Loucy (cell line): ENCODE measurements around the gene NOTO.
A peak's percentile ranks its signal among the peaks of the same experiment; 100 is the strongest.

Experiments used
- H2AFZ ChIP-seq: fragments of 200-600 bp; sonication (generic); 2 replicates; pipeline ENCODE4 v1.6.0; 2016; ENCODE audit warnings: antibody characterized with exemption, mild to moderate bottlenecking, low read length, moderate library complexity
- H3F3A ChIP-seq: fragments of 200-600 bp; 2 replicates; pipeline ENCODE4 v1.6.0; 2016; ENCODE audit warnings: antibody characterized with exemption, low read depth, mild to moderate bottlenecking
- H3K27me3 ChIP-seq: fragments of 200-600 bp; sonication (generic); 2 replicates; pipeline ENCODE4 v1.6.1; 2014; ENCODE audit warnings: low read length, mild to moderate bottlenecking; ENCODE audit not compliant: insufficient read depth, poor library complexity, severe bottlenecking
- H3K36me3 ChIP-seq: fragments of 200-600 bp; sonication (generic); 2 replicates; pipeline ENCODE4 v1.6.1; 2016; ENCODE audit warnings: low read length; ENCODE audit not compliant: insufficient read depth
- H3K4me1 ChIP-seq: fragments of 200-600 bp; sonication (generic); 2 replicates; pipeline ENCODE4 v1.5.1; 2014; ENCODE audit warnings: low read length, mild to moderate bottlenecking; ENCODE audit not compliant: insufficient read depth, poor library complexity, severe bottlenecking
- H3K4me2 ChIP-seq: fragments of 200-600 bp; sonication (generic); 2 replicates; pipeline ENCODE4 v1.6.0; 2014; ENCODE audit warnings: antibody characterized with exemption, low read length, low read depth, mild to moderate bottlenecking; ENCODE audit not compliant: poor library complexity, severe bottlenecking
- H3K4me3 ChIP-seq: fragments of 200-600 bp; sonication (generic); 2 replicates; pipeline ENCODE4 v1.5.1; 2014; ENCODE audit warnings: low read length, mild to moderate bottlenecking, mixed read lengths; ENCODE audit not compliant: poor library complexity, severe bottlenecking
- H3K79me2 ChIP-seq: fragments of 200-600 bp; sonication (generic); 2 replicates; pipeline ENCODE4 v1.6.1; 2014; ENCODE audit warnings: low read length; ENCODE audit not compliant: insufficient read depth
- H3K9ac ChIP-seq: fragments of 200-600 bp; sonication (generic); 2 replicates; pipeline ENCODE4 v1.6.0; 2014; ENCODE audit warnings: mild to moderate bottlenecking, low read depth, low read length, moderate library complexity; ENCODE audit not compliant: poor library complexity, severe bottlenecking
- H3K9me2 ChIP-seq: fragments of 200-600 bp; sonication (generic); replicated peaks from 2 replicates; pipeline ENCODE4 v1.6.1; 2016; ENCODE audit warnings: low read depth, low read length, mixed read lengths
- H3K9me3 ChIP-seq: fragments of 200-600 bp; sonication (generic); 2 replicates; pipeline ENCODE4 v1.6.1; 2014; ENCODE audit warnings: mild to moderate bottlenecking, antibody characterized with exemption, low read length, low read depth; ENCODE audit not compliant: insufficient read depth
- H4K20me1 ChIP-seq: fragments of 200-600 bp; sonication (generic); 2 replicates; pipeline ENCODE4 v1.6.0; 2014; ENCODE audit warnings: antibody characterized with exemption, low read length, mild to moderate bottlenecking; ENCODE audit not compliant: insufficient read depth, poor library complexity, severe bottlenecking
- EZH2phosphoT487 ChIP-seq: fragments of 200-600 bp; IDR thresholded peaks from 2 replicates; pipeline ENCODE4 v1.6.1; 2018; ENCODE audit warnings: antibody characterized with exemption, mild to moderate bottlenecking, moderate library complexity, borderline replicate concordance
- TF ChIP-seq, protein P1 (sequence below): fragments of 200-600 bp; sonication (generic); conservative IDR thresholded peaks from 2 replicates; pipeline ENCODE4 v1.5.1; 2014; ENCODE audit warnings: mild to moderate bottlenecking, antibody characterized with exemption, low read length

The NOTO gene

DNA sequence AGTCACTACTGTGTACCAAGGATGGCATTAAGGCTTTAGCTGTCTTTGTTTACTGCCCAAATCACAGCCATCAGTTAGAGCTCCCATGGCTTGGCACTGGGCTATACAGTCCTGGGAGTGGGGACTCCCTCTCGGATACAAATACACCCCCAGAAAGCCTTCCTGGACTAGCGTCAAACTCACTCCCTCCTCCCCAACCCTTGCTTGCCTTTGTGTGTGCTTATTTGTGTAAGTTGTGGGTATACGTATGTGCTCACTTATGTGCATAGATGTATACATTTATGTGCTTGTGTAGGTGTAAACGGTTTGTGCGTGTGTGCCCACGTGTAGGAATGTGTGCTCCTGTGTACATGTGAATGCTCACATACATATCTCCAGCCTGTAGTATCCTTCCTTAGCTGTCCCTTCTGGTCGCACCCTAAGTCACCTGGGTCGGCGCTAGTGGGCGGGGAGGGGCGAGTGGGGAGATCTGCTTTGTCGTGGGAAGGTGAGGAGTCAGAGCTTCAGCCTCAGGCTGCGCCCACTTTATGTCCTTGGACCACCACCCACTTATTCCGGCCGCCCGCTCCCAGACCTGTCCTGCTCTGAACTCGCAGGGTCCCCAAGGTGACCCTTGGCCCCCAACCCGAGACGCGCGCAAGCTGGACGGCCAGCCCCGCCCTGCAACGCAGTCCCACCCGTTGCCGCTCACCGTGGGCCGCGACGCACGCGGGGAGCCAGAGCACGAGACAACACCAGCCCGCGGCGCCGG, 30.2 kb downstream of the NOTO start:
- Histone ChIP-seq H3K9me3 (no peaks in the 10 kb centered on the region), H3K4me1 (peaks cover 21% of the 10 kb centered on the region), H3K9ac (peak overlapping the region; percentile 64), H3K4me3 (peak overlapping the region; percentile 99), H2AFZ (peak overlapping the region; percentile 78), H3K4me2 (peak overlapping the region; percentile 88), H3K36me3 (no peaks in the 10 kb centered on the region; the same call in 1 of the 2 replicates), H3K79me2 (peaks cover 47% of the 10 kb centered on the region), H4K20me1 (peaks cover 38% of the 10 kb centered on the region), H3K27me3 (peaks cover 6% of the 10 kb centered on the region), H3K9me2 (no peaks in the 10 kb centered on the region), H3F3A (no peaks in the 10 kb centered on the region; the same call in 1 of the 2 replicates)
- TF ChIP-seq, protein P1, sequence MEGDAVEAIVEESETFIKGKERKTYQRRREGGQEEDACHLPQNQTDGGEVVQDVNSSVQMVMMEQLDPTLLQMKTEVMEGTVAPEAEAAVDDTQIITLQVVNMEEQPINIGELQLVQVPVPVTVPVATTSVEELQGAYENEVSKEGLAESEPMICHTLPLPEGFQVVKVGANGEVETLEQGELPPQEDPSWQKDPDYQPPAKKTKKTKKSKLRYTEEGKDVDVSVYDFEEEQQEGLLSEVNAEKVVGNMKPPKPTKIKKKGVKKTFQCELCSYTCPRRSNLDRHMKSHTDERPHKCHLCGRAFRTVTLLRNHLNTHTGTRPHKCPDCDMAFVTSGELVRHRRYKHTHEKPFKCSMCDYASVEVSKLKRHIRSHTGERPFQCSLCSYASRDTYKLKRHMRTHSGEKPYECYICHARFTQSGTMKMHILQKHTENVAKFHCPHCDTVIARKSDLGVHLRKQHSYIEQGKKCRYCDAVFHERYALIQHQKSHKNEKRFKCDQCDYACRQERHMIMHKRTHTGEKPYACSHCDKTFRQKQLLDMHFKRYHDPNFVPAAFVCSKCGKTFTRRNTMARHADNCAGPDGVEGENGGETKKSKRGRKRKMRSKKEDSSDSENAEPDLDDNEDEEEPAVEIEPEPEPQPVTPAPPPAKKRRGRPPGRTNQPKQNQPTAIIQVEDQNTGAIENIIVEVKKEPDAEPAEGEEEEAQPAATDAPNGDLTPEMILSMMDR, result peak; percentile 43
- TF ChIP-seq EZH2phosphoT487, result no peak

DNA sequence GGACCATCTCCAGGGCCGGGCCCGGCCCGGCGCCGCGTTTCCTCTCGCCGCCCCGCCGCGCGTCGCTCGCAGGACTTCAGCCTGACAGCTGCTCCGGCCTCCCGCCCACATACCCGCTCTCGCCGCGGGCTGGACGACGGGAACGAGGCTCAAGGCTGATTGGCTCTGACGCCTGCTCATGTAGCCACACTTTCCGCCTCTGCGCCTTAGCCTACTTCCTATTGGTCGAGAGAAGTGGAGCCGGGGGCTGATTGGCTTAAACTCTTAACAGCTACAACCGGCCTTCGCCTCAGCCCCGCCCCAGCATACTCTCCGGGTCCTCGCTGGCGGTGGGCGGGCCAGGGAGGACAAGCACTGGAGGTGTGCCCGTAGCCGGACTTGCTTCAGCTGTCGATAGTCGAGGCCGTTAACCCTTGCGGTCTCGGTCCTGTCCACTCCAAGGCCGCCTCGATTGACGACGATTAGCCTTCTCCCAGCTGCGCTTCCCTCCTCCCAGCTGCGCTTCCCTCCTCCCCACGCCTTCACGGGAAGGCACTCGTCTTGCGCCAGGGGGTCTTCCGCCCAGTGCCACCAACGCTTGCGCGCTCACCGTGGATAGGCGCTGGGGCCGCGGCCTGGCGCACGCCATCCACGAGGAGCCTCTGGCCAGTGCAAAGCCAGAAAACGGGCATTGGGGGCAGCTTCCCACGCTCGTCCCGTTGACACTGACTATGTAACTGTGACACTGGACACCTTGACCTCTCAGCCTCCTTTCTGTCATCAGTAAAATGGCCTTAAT, 31.0 kb downstream of the NOTO start, which contains the start of gene PRADC1:
PRADC1 (minus strand) TSS at position 86 of the 778 bp plus-strand sequence; CDS start at position 7, 79 bp downstream.
- no peaks in the 10 kb centered on the region; the same call in 1 of the 2 replicates for H3F3A ChIP-seq
- H3K4me3 ChIP-seq, result peak within 1 kb of the TSS; percentile 99
- no peaks in the 10 kb centered on the region for H3K9me3 ChIP-seq
- peak within 1 kb of the TSS; percentile 97 for H2AFZ ChIP-seq
- H3K4me2 ChIP-seq, result peak within 1 kb of the TSS; percentile 98
- peaks cover 45% of the 10 kb centered on the region for H4K20me1 ChIP-seq
- peaks cover 6% of the 10 kb centered on the region for H3K27me3 ChIP-seq
- peak within 1 kb of the TSS; percentile 97 for H3K9ac ChIP-seq
- no peak for TF ChIP-seq EZH2phosphoT487
- TF ChIP-seq, protein P1, result no peak
- peaks cover 25% of the 10 kb centered on the region for H3K4me1 ChIP-seq
- no peaks in the 10 kb centered on the region for H3K9me2 ChIP-seq
- no peaks in the 10 kb centered on the region; the same call in 1 of the 2 replicates for H3K36me3 ChIP-seq
- H3K79me2 ChIP-seq, result peaks cover 55% of the 10 kb centered on the region

DNA sequence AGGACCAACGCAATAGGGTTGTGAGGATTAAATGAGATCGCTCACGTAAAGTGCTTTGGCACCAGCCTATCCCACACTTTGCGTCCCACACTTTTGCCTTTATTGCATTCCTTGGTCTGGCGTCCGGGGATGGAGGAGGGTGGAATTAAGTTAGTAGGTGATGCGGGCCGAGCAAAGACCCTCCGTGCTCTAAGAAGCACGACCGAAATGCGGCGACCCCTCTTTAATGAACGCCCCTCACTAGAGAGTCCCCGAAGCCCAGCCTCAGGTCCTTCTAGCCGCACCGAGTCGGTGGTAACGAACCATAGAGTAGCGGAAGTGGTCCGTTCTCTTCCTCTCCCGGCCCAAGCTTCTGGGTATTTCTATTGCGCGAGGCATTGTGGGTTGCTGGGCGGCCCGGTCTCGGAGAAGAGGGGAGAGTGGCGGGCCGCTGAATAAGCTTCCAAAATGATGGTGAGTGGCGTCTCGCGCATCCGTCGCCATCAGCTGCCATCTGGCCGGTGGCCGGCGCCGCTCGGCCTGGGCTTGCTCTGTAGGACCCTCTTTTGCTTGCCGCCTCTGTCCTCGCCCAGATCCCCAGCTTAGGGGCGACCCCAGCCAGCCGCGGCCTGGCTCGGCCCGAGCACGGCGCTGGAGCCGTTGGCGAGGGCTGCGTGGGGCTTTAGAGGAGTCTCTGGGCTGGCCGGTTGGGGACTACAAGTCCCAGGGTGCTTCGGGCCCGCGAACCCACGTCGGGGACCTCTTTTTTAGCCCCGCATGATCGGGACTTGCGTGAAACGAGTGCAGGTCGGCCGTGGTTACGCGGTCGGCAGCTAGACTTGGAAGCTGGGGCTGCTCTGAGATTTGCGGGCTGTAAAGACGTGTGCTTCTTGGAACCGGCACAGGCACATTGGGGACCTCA, 31.8 kb downstream of the NOTO start, which contains the start of gene CCT7:
CCT7 (plus strand) TSS at position 377 of the 901 bp plus-strand sequence; CDS start at position 448, 71 bp downstream.
- H3K79me2 ChIP-seq, result peaks cover 63% of the 10 kb centered on the region
- H2AFZ ChIP-seq, result peak within 1 kb of the TSS; percentile 97
- TF ChIP-seq EZH2phosphoT487, result no peak
- TF ChIP-seq, protein P1, result no peak
- H3K27me3 ChIP-seq, result peaks cover 6% of the 10 kb centered on the region
- H3K4me2 ChIP-seq, result peak within 1 kb of the TSS; percentile 98
- H3K9me2 ChIP-seq, result no peaks in the 10 kb centered on the region
- H3F3A ChIP-seq, result no peaks in the 10 kb centered on the region; the same call in 1 of the 2 replicates
- peaks cover 33% of the 10 kb centered on the region for H3K4me1 ChIP-seq
- H3K36me3 ChIP-seq, result peaks cover 5% of the 10 kb centered on the region; the same call in 1 of the 2 replicates
- peaks cover 54% of the 10 kb centered on the region for H4K20me1 ChIP-seq
- H3K9me3 ChIP-seq, result no peaks in the 10 kb centered on the region
- peak within 1 kb of the TSS; percentile 99 for H3K4me3 ChIP-seq
- peak within 1 kb of the TSS; percentile 97 for H3K9ac ChIP-seq
